Skeletal muscle cell (primary cell): ENCODE results near the gene LGI4.

Source experiments
- DNase-seq: peaks from one replicate; pipeline ENCODE4 v3.0.0-alpha.2; 2010; ENCODE audit warnings: low read depth
- H3K4me3 ChIP-seq: 2 replicates; pipeline ENCODE4 v1.5.1; 2011; ENCODE audit warnings: low read depth, mild to moderate bottlenecking, control low read depth, low read length, moderate library complexity

LGI4 gene

GRCh38 chr19:35075202-35076025 lies 59.4 kb downstream of the LGI4 start:
- no peak for DNase-seq
- no peak overlapping the region for H3K4me3 ChIP-seq
